Urothelium cell line (cell line): Measurements from ENCODE around the gene DMRTB1.
A peak's percentile ranks its signal among the peaks of the same experiment; 100 is the strongest.

Experiments used
- DNase-seq: peaks from one replicate; pipeline ENCODE4 v3.0.0; 2011; ENCODE audit warnings: low spot score, mixed read lengths
- FAIRE-seq: peaks from 2 replicates; lab custom pipeline; 2011; peaks lifted over from hg19 to GRCh38; lab: Jason Lieb, UNC

The DMRTB1 gene

DNA sequence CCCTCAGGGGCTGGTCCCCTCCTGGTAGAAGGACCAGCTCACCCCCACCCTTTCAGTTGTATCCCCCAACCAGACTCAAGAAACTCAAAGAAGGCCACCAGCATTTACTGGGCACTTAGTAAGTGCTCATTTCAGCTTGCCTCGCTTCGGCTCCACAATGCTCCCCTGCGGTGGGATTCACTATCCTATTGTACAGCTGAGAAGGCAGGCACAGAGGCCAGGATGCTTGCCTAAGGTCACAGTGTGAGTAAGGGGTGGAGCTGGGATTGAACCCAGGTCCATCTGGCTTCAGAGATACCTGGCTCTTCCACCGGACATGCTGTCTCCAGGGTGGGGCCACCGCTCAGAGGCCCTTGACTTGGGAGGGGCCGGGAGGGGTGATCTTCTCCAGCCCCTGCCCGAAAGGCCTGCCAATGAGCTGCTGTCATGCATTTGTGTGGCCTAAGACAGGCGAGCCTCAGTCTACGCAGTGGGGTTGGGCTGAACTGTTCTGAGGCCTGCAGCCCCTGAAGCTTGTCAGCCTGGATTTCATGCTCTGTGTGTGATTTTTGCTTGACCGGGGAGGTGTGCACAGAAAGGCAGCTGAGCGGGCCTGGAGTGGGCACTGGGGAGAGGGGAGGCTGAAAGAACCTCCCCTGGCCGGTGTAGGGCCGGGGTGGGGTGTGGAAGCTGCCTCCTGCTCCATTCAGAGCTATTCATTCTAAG, 48.1 kb downstream of the DMRTB1 start:
- FAIRE-seq (no peak), DNase-seq (no peak)

DNA sequence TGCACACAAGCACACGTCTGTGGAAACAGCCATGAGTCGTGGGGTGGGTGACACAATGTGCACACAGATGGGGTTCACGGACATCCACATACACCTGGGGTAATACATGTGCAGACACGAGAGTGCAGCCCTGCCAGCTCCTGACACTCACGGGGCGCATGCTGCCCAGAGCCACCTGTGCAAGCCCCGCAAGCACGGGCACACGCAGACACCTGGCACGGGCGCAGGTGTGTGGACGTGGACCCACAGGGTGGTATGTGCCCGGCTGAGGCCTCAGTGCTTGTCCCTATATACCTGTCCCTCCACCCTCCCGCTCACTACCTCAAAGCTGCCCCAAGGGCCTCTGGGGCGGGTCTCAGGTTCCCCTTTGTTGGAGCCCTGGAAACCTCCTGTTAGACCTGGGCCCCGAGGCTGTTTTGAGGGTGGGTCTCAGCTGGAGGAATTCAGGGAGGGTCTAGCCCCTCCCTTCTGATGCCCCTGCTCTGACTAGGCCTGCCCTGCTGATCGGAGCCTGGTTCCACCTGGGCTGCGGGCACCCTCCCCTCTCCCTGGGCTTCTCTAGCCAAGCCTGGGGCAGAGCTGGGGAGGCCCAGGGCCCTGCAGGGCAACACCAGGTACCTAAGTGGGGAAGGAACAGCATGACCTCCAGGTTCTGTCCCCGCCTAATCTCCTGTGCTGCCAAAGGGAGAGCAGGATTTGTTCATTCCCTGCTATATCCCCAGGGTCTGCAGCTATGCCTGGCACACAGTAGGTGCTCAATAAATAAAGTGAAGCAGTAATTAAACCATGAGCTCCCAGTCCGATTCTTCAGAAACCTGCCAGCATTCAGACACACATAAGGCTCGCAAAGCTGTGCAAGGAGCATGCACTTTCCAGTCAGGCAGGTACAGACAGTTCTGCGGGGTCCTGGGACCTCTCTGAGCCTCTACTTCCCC, 49.1 kb downstream of the DMRTB1 start:
- FAIRE-seq (no peak), DNase-seq (no peak)

DNA sequence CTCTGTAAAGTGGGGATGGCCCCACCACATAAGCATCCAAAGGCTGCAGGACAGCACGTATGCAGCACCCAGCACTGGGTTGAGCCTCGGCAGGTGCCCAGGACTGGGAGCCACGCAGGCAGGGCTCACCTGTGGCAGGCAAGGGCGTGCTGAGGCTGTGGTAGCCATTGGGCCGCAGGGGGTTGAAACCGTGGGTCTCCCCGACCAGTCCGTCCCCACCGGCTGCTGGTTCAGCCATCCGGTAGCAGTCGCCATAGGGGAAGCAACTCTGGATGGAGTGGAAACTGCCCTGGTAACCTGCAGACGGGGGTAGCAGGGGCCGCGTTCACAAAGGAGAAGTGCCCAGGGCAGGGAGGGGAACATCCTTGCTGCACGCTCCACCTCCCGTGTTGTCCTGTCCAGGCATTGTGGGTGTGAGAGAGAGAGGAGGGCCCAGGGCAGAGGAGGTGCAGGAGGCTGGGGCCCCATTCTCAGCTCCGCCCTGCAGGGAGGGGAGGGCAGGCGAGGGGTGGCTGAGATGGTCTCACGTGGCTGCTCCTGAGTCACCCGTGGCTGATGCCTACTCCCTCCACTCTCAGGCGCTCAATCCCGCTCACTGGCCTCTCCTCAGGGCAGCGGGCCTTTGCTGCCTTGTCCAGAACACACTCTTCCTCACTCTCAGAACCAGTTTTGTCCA, 49.9 kb downstream of the DMRTB1 start:
- FAIRE-seq = no peak
- peak; percentile 53 for DNase-seq

DNA sequence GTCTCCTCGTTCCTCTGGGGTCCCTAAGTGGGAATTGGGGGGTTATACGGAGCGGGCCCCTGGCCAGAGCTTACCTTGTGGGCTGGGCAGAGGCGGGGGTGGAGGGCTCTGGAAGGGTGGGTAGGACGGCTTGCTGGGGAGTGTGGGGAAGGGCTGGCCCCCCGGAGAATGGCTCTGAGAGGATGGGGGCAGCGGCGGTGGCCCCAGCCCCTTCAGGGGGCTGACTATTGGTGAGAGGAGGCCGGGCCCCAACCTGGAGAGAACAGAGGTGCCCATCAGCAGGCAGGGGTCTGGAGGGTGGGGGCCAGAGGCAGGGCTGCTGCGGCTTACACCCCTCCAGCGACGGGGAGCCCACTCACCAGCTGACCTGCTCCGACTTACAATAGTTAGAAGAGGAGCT, 50.6 kb downstream of the DMRTB1 start:
- DNase-seq (no peak), FAIRE-seq (no peak)

DNA sequence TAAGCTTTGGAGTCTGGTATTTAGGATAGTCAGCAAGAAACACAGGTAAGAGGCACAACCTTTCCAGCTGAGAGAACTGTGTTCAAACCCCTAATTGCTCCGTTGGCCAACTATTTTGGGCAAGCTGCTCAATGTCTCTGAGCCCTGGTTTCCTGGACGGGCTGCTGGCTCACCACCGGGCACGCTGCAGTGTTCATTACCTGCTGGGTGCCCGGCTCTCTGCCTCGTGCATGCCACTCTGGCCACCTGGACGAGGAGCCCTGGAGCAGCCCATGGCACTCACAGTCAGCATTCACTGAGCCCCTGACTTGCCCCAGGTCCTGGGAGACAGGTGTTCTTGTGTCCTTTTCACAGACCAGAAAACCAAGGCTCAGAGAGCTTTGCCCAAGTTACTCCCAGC, 51.0 kb downstream of the DMRTB1 start:
- FAIRE-seq (no peak), DNase-seq (no peak)

DNA sequence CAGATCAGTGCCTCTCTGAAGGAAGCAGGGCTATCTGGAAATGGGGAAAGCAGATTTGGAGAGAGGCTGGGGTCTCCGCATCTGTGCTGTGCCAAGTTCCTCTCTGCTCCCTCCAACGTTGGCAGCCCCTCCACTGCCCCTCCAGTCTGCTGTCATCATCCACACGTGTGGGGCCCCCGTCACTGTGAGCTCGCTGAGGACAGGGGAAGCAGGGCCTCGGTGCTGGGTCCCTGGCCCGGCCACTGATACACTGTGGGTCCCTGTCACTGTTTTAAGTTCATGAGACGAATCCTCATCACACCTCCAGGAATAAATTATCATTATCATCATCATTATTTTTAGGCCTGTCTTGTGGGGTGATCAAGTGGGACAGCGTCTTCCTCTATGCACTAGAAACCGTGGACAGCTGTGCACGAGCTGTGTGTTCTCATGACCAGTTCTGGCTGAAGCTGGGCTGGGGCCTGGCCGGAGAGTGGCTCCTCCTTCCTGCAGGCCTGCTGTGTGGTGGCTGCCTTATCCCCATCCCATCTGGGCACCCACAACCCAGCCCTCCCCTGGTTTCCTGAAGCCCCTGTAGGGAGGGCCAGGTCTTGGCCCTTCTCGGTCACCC, 52.2 kb downstream of the DMRTB1 start:
- DNase-seq (no peak), FAIRE-seq (no peak)

DNA sequence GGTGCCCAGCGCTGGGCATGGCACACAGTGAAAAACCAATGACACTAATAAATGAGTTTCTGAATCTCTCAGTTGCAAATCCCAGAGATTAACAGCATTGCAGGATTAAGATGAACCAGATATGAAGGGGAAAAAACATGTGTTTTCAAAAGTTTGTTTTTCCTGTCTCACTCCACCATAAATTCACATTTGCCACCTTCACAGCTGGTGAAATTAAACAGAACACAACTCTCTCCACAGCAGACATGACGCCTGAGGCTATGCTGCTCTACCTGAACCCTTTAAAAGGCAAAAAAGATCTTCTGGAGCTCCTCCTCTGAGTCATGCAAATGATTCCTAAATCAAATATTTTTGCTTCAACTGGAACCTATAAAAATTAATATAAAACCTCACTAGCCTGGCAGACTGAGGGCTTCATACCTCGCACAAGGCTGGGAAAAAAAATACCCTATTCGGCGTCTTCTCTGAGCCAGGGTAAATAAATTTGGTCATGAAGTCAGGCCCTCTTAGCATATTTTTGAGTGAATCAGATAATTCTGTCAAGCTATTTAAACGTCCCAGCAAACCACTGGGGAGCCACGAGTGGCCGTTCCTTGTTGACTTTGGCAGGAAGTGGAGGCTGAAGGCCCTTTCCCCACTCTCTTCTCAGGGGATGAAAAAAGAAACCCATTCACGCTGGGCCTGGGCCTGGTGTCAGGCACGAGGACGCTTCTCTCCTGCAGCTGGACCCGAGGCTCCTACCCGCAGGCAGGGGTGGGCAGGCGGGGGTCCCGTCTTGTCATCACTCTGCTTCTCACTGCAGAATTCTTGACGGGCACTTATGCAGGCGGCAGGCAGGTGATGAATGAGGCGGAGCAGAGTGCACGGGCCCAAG, 53.0 kb downstream of the DMRTB1 start:
- FAIRE-seq (no peak), DNase-seq (no peak)

DNA sequence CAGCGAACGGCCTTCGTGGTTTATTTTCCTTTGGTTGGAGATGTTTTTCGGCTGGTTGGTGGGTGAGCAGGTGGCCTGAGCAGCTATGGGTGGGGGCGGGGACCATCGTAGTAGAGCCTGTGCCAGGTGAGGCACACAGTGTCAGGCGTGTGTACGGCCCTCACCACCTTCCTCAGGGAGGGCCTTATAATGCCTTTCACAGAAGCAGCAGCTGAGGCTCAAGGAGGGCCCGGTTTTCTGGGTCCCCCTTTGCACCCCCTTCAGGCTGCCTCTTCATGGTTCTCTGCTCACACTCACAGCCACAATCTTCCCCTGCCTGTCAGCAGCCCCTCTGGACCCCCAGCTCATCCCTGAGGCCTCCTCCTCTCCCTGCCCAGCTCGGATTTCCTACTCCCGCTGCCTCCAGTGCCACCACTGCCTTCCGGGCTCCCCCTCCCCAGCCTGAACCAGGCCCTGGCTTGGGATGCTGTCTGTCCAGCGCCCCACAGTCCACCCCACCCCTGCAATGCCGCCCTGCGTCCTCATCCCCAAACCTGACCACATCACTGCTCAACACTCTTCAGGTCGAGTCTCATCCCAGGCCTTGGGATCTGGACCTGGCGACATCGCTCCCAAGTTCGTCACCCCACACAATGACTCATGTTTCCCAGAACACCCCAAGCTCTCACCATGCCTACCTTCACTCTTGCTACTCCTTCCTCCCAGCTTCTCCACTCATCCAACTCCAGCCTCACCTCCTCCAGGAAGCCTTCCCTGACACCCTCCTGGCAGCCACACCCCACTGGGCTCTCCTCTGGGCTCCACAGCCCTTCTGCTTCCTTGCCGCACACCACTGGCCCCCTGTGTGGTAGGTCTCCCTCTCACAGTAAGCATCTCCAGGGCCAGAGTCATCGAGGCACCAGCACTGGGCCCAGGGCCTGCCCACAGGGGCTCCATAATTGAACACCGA, 53.9 kb downstream of the DMRTB1 start:
- FAIRE-seq = no peak
- no peak for DNase-seq

DNA sequence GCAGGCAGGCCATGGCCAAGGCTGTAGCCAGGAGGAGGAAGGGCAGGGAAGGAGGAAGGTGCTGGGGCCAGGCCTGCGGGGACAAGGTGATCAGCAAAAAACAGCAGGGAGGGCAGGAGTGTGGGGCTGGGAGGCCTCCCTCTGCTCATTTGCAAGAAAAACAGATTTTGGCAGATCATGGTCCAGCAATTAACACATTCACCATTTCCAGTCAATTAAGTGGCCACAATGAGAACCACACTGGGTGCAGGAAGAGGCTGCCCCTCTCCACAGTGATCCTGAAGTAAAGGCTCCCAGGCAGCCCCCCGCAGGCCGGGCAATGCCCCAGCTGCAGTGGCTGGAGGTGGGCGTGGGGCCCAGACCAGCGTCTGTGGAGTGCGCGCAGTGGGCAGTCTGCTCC, 54.6 kb downstream of the DMRTB1 start:
- no peak for FAIRE-seq
- DNase-seq = no peak

DNA sequence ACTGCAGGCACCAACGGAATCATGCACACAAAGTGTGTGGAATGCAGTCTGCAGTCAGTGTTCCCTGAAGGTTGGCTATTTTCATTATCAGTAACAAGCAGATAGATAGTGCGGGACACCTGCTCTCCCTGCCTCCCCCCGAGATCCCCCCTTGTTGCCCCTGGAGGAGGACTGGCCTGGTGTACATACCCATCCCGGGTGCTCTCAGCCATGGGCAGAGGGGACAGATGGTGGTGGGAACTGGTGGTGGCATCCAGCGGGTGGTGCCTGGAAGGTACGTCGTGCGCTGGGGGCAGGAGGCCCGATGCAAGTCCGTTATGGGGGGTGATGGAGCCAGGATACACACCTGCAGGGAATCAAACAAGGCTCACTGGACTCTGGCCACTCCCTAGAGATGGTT, 55.2 kb downstream of the DMRTB1 start:
- no peak for DNase-seq
- no peak for FAIRE-seq

DNA sequence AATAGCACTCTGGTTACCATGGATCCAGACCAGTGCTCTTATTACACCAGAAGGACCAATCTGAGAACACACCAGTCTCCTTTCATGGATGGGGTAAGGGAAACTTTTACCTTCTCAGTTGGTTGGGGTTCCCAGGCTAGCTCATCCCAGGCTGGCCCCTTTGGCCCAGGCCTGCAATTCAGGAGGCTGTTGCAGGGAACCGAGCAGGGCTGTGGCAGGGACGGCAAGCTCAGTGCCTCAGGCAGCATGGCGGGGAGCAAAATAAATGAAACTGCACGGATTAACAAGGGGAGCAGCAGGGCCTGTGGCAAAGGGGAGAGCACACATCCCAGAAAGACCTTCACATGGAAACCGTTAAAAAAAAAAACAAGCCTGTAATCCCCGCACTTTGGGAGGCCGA, 57.0 kb downstream of the DMRTB1 start:
- DNase-seq (no peak), FAIRE-seq (no peak)
